ENCODE measurements around the gene BABAM1.
"Not testable (repeated sequence)": the region's sequence is repeated elsewhere in the genome, so short reads cannot be mapped to it uniquely, and the experiment has no call there.

BABAM1 gene

GRCh38 chr19:17243830-17244617, 23.2 kb upstream of the BABAM1 start:
- DNase-seq, result no peak

- DNase-seq, result no peak
These were observed 22.4 kb upstream of the BABAM1 start for GRCh38 chr19:17244618-17245534.

- no peak for DNase-seq
These were observed 21.7 kb upstream of the BABAM1 start, which contains the start of gene NR2F6 for GRCh38 chr19:17245535-17245984. TSS of gene NR2F6 (minus strand) at chr19:17245919. CDS start at chr19:17245220, 699 bp downstream.

GRCh38 chr19:17246681-17247425, 20.4 kb upstream of the BABAM1 start:
- no peak for DNase-seq

- DNase-seq, result no peak
These were observed 19.0 kb upstream of the BABAM1 start for GRCh38 chr19:17248011-17248776.

- DNase-seq, result no peak
These were observed 17.2 kb upstream of the BABAM1 start for GRCh38 chr19:17249887-17250548.

GRCh38 chr19:17254636-17255035, 12.6 kb upstream of the BABAM1 start:
- no peak for DNase-seq

- no peak for DNase-seq
These were observed 12.1 kb upstream of the BABAM1 start for GRCh38 chr19:17255150-17255621.

GRCh38 chr19:17256130-17256529, 11.1 kb upstream of the BABAM1 start:
- DNase-seq, result no peak

GRCh38 chr19:17259118-17259780, 8.0 kb upstream of the BABAM1 start:
- DNase-seq, result no peak

GRCh38 chr19:17259934-17260333, 7.3 kb upstream of the BABAM1 start:
- DNase-seq, result no peak

- peak; percentile 65 for DNase-seq
These were observed 6.4 kb upstream of the BABAM1 start for GRCh38 chr19:17260842-17261325.

- DNase-seq, result no peak
These were observed 4.7 kb upstream of the BABAM1 start for GRCh38 chr19:17262557-17262956.

- DNase-seq, result no peak
These were observed 3.3 kb upstream of the BABAM1 start for GRCh38 chr19:17263712-17264640.

GRCh38 chr19:17264641-17264979, 2.6 kb upstream of the BABAM1 start, which contains the start of gene USHBP1:
TSS of gene USHBP1 (minus strand) at chr19:17264745. CDS start at chr19:17264299, 446 bp downstream.
- no peak for DNase-seq

- no peak for DNase-seq
These were observed 1.2 kb upstream of the BABAM1 start for GRCh38 chr19:17266026-17266425.

GRCh38 chr19:17266589-17266974, 661 bp upstream of the BABAM1 start:
- DNase-seq, result no peak

- no peak for DNase-seq
These were observed 1.5 kb downstream of the BABAM1 start for GRCh38 chr19:17268754-17269153.

GRCh38 chr19:17274892-17275291, 7.6 kb downstream of the BABAM1 start:
- DNase-seq, result not testable (repeated sequence)
